GM19397 (cell line): ENCODE measurements around the gene PGP.
"Not testable (repeated sequence)": the region's sequence is repeated elsewhere in the genome, so short reads cannot be mapped to it uniquely, and the experiment has no call there.

Experiments
- ATAC-seq: cut with Tn5 transposase; IDR thresholded peaks from one replicate; pipeline ENCODE4 v1.9.1; 2021; ENCODE audit warnings: mild to moderate bottlenecking, moderate library complexity; ENCODE audit not compliant: unreplicated experiment

Gene PGP

DNA sequence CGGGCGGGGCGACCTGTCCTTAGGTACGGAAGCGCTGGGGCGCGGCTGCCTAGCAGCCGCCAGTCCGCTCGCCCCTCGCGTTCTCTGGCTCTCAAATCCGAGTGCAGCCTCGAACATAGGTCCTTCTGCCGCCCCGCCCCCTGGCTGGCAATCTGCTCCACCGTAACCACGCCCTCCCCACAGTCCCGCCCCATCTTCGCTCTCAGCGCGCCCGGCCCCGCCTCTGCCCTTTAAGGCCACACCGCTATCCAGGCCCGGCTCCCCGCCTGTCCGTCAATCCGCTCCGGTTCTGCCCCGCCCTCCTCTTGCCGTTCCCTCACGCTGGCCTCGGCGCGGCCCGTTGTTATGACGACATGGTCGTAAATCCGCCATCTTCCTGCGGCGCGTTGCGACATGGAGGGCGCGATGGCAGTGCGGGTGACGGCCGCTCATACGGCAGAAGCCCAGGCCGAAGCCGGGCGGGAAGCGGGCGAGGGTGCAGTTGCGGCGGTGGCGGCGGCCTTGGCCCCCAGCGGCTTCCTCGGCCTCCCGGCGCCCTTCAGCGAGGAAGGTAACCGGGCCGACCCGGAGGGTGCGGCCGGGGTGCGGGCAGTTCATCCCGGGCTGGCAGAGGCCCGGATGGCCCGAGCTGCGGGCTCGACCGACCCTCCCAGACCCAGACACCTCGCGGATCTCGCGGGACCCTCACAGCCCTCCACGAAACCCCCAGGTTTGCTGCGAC lies 8.7 kb upstream of the PGP start, which contains the start of gene E4F1:
E4F1 (plus strand) TSS at position 371 of the 721 bp plus-strand sequence; CDS start at position 394, 23 bp downstream.
- ATAC-seq = peak; percentile 90

DNA sequence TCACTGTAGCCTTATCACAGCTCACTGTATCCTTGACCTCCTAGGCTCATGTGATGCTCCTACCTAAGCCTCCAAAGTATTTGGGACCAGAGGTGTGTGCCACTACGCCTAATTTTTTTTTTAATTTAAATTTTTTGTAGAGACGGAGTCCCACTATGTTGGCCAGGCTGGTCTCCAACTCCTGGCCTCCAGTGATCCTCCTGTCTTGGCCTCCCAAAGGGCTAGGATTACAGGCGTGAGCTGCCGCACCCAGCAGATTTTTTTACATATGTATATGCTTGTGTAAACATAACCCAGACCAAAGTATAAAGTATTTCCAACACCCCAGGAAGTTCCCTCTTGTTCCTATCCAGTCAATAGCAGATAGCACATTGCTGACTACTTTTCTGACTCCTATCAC lies 1.7 kb upstream of the PGP start:
- ATAC-seq = no peak

DNA sequence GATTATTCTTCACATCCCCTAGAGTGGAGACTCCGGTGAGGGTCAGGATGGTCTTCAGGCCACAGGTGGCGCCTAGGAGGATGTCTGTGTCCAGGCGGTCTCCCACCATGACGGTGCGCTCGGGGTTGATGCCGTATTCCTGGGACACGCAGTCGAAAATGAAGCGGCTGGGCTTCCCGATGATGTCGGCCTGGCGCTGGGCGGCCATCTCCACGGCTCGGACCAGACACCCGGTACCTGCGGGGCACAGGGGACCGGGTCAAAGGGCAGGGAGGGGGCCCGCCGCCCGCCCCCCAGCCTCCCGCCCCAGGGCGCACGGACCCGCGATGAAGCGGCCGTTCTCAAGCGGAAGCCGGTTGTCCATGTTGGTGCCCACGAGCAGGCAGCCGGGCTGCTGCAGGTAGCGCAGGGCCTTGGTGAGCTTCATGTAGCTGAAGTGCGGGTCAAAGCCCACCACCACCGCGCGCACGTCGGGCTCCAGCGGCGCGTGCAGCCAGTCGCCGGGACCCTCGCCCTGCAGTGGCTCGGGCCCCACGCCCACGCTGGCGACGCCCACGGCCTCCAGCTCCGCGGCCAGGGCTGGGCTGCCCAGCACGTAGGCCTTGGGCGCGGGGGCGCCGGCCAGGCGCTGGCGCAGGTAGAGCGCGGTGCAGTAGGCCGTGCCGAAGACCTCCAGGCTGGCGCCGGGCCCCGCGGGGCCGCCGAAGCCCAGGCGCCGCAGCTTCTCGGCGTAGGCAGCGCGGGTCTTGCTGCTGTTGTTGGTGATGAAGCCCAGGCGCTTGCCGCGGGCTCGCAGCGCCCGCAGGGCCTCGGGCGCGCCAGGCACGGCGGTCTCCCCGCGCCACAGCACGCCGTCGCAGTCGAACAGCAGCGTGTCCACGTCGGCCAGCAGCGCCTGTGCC lies 572 bp downstream of the PGP start:
- ATAC-seq = peak; percentile 1

DNA sequence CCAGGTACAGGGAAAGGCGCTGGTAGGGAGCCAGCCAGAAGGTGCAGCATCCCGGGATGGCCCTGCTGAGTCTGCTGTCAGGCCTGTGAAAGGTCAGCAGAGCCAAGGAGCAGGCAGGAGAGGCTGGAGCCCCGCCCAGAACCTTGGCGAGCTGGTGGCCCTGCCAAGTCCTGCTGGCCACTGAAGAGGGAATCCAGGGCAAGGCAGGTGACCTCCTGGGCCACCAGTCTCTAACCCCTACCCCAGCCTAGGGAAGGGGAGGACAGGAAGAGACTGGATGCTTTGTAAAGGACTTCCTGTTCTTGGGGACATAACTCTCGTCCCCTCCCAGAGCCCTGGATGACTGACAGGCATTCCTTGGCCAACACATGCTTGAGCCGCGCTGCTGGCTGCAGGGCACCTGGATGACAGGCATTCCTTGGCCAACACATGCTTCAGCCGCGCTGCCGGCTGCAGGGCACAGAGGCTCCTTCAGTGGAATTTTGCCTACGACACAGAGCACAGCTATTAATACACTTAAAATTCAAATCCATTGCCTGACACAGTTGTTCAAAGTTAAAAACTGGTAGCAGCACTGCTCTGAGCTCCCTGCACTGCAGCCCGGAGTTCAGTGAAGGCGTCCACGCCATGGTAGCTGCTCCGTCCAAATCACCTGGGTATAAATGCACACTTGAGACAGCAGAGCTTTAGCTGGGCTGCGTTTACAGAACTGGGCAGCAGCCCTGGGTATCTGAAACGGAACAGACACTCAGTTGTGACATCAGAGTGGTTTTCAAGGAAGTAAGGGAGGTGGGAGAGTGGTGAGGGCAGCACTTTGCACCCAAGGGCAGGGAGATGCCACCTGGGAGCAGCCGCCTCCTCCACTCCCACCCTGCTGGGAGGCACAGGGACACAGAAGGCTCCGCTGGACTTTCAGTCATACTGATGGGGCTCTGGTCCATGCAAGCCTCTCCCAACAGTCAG lies 2.0 kb downstream of the PGP start:
- no peak for ATAC-seq

DNA sequence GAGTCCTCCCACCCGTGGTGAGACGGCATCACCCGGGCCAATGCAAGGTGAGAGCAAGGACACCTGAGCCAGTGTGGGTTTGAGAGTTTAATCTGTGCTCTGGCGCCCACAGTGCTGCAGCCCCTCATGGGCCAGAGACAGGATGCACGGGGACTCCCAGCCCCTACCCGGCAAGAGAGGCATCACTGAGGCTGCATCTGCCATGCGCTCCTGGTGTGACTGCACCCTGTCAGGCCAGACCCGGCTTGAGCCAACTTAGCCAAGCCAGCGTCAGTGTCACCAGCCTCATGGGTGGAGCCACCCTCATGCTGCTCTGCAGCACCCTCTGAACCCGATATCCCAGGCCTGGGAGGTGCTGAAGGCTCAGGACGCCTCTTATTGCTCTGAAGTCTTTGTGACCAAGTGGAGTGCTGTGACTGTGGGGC lies 2.7 kb downstream of the PGP start:
- no peak for ATAC-seq

DNA sequence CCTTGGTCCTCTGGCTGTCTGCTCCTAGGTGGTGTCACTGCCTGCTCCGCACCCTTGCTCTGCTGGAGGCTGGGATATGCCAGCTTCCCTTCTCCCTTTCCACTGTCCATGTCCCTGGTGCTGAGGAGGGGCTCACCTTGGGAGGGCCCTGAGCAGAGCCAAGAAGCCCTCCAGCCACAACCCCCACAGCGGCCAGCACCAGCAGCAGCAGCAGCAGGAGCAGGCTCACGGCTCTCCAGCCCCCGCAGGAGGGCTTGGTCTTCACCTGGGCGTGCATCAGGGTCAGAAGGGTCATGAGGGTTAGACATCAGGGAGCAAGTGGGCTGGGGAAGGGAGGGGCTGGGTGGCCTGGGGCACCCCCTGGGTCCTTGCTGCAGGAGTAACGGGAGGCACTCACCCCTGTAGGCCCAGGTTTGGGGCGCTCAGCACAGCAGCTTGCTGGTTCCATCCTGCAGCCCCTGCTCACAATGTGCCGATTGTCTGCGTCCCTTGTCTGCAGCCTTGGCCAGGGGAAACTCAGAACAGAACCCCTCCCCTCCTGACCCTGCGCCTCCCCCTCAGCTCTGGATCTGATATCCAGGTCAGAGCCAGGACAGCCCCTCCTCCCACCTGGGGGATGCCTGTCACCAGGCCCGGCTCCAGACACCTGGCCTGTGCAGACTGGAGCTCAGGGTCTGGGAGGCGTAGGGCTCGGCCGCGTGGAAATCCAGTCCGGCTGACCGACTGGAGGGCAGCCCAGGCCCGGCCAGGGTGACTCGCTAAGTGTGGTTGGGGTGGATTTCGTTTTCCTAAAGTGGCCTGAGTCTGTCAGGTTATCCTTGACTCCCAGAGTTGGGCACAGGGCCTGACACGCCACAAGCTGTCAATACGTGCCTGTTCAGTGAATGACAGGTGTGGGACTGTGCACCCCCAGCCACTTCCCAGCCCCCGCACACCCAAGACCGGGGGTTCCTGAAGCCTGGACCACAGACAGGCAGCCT lies 4.0 kb downstream of the PGP start, which contains the start of gene BRICD5:
BRICD5 (minus strand) TSS at position 478 of the 980 bp plus-strand sequence; CDS start at position 448, 30 bp downstream.
- ATAC-seq = no peak

DNA sequence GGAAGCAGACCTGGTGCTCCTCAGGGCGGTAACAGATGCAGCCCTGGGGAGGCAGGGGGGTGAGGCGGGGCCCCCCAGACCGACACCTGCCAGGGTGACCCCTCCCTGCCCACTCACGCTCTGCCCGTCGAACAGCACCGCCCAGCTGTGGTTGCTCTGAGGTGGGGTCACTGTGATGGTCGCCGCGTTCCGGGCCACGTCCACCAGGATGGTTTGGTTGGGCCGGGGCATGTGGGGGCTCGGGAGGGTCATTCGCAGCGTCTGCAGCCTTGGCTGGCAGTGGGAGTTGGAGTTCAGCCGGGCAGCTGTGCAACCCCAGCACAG lies 4.7 kb downstream of the PGP start:
- no peak for ATAC-seq

DNA sequence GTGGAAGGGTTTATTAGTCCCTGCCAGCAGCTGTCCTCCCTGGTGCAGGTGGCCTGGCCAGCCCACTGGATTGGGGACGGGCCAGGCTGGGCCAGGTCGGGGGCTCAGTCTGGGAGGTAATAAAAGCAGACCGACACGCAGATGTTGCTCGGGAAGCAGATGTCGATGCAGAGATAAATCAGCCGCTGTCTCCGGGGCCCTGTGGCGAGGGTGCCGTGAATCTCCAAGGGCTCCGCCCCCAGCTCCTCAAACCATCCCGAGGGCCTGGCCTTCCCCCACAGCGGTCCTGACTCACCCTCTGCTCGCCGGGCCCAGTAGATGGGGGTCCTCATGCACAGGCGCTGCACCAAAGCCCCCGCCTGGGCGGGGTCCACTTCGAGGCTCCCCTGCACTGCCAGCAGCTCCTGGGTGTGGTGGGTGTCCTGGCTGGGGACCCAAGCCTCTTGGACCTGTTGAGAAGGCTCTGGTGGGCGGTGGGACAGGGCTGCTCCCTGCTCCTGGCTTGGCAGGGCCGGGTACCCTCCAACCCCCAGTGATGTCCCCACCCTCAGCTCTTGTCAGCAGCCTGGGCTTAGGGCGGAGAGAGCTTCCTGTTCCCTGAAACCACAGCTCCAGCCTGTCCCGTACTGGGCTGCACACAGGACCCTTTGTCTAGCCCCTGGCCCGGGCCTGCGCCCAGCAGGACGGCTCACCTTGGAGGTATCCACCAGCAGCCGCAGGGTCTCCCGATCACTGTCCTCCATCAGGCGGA lies 5.2 kb downstream of the PGP start:
- no peak for ATAC-seq

DNA sequence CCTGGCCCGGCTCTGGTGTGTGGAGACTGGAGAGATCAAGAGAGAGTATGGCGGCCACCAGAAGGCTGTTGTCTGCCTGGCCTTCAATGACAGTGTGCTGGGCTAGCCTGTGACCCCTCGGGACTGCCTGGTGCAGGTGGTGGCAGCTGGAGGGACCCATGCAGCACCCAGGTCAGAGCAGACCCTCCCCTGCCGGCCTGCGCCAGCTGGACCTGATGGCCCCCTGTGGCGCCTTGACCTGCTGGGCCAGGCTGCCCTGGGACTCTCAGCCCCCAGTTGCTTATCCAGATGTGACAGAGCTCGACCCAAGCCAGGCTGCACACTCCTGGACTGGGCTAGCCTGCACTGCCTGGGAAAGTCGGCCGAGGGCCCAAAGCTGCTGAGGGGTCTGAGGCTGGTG lies 5.9 kb downstream of the PGP start:
- no peak for ATAC-seq

DNA sequence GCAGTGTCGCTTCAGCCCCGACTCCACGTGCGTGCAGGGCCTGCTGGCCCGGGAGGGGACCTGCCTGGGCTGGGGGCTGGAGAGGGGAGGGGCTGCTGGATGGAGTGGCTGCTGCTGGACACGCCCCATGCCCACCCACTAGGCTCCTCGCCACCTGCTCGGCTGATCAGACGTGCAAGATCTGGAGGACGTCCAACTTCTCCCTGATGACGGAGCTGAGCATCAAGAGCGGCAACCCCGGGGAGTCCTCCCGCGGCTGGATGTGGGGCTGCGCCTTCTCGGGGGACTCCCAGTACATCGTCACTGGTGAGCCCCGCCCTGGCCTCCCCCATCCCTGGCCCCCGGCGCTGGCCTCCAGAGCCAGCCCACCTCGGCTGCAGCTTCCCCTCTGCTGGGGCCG lies 6.3 kb downstream of the PGP start:
- ATAC-seq = no peak

DNA sequence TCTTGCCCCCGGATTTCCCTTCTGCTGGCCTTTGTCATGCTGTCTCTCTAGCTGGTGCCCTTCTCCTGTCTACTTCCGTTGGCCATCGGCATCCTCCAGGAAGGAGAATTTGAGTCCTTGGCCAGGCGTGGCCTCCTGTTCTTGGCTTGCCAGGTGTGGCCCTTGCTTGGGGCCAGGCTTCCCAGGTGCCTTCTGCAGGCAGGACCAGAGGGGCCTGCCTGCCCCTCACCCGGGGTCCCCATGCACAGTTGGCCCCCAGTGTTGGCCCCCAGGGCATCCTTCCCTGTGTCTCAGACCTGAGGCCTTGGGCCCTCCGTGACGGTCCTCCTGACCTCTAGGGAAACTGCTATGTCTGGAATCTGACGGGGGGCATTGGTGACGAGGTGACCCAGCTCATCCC lies 6.8 kb downstream of the PGP start:
- no peak for ATAC-seq

DNA sequence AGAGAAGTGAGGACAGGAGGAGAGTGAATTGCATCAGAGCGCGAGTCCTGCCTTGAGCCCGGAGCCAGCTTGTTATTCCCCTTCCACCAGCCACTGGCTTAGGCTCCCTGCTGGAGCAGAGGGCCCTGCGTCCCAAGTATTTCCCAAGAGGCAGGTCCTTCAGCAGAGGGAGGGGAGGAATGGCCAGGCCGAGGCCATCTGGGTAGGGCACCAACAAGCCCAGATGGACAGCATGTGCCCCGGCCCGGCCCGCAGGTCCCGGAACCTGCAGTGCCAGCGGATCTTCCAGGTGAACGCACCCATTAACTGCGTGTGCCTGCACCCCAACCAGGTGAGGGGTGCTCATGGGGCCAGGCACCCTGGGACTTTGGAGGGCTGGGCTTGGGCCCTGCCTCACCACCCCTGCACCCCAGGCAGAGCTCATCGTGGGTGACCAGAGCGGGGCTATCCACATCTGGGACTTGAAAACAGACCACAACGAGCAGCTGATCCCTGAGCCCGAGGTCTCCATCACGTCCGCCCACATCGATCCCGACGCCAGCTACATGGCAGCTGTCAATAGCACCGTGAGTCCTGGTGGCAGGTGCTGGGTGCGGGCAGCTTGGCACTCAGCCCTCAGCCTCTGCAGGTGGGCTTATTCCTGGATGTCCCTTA lies 7.7 kb downstream of the PGP start:
- ATAC-seq = no peak

DNA sequence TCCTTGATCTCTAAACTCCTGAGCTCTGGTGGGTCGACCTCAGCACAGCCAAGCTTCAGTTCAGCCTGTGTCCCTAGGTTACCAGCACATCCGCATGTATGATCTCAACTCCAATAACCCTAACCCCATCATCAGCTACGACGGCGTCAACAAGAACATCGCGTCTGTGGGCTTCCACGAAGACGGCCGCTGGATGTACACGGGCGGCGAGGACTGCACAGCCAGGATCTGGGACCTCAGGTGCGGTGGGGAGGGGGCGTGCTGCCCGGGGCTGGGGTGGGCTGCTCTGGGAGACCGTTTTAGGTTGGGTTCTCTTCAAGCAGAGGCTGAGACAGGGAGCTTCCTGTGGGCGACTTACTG lies 8.2 kb downstream of the PGP start:
- no peak for ATAC-seq

DNA sequence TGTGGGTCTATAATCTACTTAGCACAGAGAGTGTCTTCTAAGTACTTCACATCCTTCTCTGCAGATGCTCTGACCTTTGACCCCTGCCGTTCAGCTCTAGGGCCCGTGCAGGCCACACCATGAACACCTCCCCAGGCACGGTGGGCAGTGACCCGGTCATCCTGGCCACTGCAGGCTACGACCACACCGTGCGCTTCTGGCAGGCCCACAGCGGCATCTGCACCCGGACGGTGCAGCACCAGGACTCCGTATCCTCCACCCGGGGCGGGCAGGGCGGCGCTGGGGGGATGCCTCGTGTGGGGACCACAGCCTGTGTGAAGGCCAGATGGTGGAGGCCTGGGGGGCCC lies 8.7 kb downstream of the PGP start:
- ATAC-seq = peak; percentile 21

DNA sequence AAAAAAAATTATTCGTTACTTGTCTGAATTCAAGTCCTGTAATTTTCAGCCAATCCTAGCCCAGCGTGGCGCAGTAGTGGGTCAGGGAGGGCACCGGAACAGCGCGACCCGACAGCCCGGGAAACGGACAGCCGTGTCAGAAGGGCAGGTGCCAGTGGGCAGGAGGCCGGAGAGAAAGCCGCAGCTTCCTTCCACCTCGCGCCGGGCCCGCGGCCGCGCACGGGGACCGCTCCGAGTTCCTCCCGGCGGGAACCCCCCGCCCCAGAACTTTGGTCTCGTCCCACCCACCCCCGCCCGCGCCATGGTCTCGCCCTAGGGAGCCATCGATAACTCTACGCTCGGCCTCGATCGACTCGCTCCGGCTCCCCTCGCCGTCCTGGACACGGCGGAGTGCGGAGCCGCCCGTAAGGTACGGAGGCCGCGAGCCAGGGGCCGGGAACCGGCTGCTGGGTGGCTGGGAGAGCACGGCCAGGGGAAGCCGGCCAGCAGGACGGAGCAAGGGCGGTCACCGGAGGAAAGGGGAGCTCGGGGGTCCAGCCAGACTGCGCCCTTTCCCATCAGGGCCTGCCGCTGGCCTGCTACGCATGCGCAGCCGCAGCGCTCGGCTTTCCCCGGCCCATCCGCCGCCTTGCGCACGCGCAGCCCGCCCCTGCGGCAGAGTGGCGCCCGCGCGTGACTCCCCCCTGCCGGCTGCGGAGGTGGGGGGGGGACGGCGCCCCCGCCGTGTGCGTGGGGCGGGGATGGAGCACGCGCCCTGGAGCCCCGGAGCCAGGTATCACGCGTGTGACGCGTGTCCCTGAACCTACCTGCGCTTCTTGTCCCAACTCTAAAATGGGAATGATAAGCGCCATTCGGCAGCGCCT lies 9.3 kb downstream of the PGP start, which contains the start of gene MLST8:
MLST8 (plus strand) TSS at position 351 of the 863 bp plus-strand sequence. CDS start 632 bp downstream, outside the sequence.
- peak; percentile 71 for ATAC-seq

DNA sequence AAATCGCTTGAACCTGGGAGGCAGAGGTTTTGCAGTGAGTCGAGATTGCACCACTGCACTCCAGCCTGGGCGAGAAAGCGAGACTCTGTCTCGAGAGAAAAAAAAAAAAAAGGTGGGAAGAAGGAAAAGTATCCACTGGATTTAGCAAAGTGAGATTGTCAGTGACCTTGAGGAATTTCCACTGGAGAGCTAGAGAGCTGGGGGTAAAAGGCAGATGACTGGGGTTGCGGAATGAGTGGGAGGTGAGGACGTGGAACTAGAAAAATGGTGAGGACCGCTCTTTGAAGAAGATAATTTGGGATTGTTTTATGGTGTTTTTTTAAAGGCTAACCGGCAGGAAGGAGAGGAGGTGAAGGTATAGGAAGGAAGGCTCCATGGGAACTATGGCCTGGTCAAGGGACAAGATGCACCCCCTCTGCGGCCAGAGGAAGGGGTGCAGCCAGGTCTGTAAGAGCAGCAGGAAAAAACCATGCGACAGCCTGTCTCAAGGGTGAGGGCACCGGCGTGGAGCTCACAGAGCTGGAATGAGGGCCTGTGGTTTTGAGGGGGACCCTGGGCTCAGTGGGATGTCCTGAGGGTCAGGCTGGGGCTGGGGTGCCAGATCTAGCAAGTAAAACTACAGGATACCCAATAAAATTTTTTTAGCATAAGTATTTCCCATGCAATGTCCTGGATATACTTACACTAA lies 10.1 kb downstream of the PGP start:
- ATAC-seq = no peak

DNA sequence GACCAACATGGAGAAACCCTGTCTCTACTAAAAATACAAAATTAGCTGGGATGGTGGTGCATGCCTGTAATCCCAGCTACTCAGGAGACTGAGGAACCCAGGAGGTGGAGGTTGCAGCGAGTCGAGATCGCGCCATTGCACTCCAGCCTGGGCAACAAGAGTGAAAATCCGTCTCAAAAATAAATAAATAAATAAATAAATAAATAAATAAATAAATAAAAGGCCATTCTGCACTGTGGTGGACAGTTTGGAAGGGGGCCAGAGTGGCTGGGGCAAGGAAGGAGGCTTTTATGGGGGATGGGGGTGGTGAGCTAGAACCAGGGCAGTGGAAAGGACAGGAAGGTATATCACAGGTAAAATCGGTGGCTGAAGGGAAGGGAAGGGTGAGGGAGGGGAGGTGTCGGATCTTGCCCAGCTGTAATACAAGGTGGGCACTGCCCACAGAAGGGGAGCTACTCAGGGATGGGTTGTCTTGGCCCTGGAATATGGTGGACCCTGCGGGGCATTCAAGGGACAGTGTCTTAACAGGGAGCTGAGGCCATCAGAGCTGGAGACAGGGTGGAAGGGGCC lies 11.4 kb downstream of the PGP start:
- not testable (repeated sequence) for ATAC-seq
